ENCODE results near the gene USP1. TPM values are rescaled to one million over a fixed set of nuclear protein-coding genes. Genes with fewer than 3 reads are reported as not detected.

Gene USP1
- total RNA-seq, 1 experiment from 2014 or later: 64.6 TPM

DNA sequence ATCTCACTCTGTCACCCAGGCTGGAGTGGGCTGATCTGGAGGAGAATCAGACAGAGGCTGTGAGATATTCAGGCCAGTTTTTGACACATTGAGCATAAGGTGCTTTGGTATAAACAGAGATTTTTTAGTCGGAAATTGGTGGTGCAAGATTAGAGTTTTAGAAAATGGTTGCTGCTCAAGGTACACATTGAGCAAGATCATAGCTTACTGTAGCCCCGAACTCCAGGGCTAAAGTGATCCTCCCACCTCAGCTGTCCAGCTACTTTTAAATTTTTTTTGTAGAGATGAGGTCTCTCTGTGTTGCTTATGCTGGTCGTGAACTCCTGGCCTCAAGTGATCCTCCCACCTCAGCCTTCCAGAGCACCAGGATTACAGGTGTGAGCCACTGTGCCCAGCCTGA lies 43.9 kb upstream of the USP1 start:
- H3K9me3 ChIP-seq (ENCODE audit: control insufficient read depth, low read depth, low read length): no peaks in the 10 kb centered on the region
- H3T11ph ChIP-seq (ENCODE audit: low read length): no peak overlapping the region
- H3K14ac ChIP-seq (ENCODE audit: insufficient read depth, low read length): no peak overlapping the region
- DNase-seq: no peak
- no peak overlapping the region for H2BK120ac ChIP-seq (ENCODE audit: low read depth, low read length, poor library complexity, severe bottlenecking)
- H3K4ac ChIP-seq (ENCODE audit: low read depth, low read length): no peak overlapping the region
- no peak overlapping the region for H4K91ac ChIP-seq (ENCODE audit: insufficient read length, low read depth, low read length)
- no peak overlapping the region for H3K27ac ChIP-seq (ENCODE audit: insufficient read length, low read depth, low read length)
- no peaks in the 10 kb centered on the region for H3K79me2 ChIP-seq (ENCODE audit: insufficient read depth, low read length)
- no peaks in the 10 kb centered on the region for H3K23me2 ChIP-seq (ENCODE audit: insufficient read length, low read depth, low read length, poor library complexity, severe bottlenecking)
- WGBS (ENCODE audit: extremely low coverage, insufficient read length, low lambda C conversion rate): no CpG with 5 or more reads among the region's 3 CpGs
- Mint-ChIP-seq H3K4me3 (no peak overlapping the region), H3K9me3 (no peaks in the 10 kb centered on the region), H3K4me1 (peaks cover 9 to 13% of the 10 kb centered on the region in 2 experiments), H3K27ac (peak overlapping the region in 1 of 3 experiments; percentile 6; a peak in 1 of 7 replicates), H3K36me3 (ENCODE audit: insufficient read depth in 1 of 3, low read depth in 3 of 3) (no peaks in the 10 kb centered on the region), H3K27me3 (ENCODE audit: low read depth) (peaks cover 2% of the 10 kb centered on the region)
- H4K5ac ChIP-seq (ENCODE audit: insufficient read length, low read depth, low read length): no peak overlapping the region
- no peaks in the 10 kb centered on the region for H3K27me3 ChIP-seq (ENCODE audit: insufficient read depth, low read length)
- no peak overlapping the region for H2BK5ac ChIP-seq (ENCODE audit: insufficient read length, low read length)
- H2AFZ ChIP-seq (ENCODE audit: low read length): no peak overlapping the region
- H3K4me1 ChIP-seq (ENCODE audit: insufficient read depth, low read length): no peaks in the 10 kb centered on the region; the same call in 1 of the 2 replicates
- H3K18ac ChIP-seq (ENCODE audit: insufficient read length, low read depth, low read length): no peak overlapping the region
- no peaks in the 10 kb centered on the region for H3K79me1 ChIP-seq (ENCODE audit: insufficient read depth, low read depth, low read length, poor library complexity, severe bottlenecking)
- no peak overlapping the region for H3K56ac ChIP-seq (ENCODE audit: insufficient read length, low read depth, low read length)
- no peak overlapping the region for H2BK12ac ChIP-seq (ENCODE audit: insufficient read length, low read depth, low read length)
- no peaks in the 10 kb centered on the region for H4K20me1 ChIP-seq (ENCODE audit: control insufficient read depth, insufficient read depth, insufficient read length)
- no peak overlapping the region for H2BK15ac ChIP-seq (ENCODE audit: low read depth, low read length)
- no peak overlapping the region for H3K9ac ChIP-seq (ENCODE audit: extremely low read depth, insufficient read length, low read length)
- H2BK20ac ChIP-seq (ENCODE audit: low read depth, low read length, poor library complexity, severe bottlenecking): no peak overlapping the region
- no peak overlapping the region for H2AK5ac ChIP-seq (ENCODE audit: insufficient read length, low read length)
- no peak overlapping the region for H3K23ac ChIP-seq (ENCODE audit: insufficient read length, low read depth, low read length)
- TF ChIP-seq, protein P1, sequence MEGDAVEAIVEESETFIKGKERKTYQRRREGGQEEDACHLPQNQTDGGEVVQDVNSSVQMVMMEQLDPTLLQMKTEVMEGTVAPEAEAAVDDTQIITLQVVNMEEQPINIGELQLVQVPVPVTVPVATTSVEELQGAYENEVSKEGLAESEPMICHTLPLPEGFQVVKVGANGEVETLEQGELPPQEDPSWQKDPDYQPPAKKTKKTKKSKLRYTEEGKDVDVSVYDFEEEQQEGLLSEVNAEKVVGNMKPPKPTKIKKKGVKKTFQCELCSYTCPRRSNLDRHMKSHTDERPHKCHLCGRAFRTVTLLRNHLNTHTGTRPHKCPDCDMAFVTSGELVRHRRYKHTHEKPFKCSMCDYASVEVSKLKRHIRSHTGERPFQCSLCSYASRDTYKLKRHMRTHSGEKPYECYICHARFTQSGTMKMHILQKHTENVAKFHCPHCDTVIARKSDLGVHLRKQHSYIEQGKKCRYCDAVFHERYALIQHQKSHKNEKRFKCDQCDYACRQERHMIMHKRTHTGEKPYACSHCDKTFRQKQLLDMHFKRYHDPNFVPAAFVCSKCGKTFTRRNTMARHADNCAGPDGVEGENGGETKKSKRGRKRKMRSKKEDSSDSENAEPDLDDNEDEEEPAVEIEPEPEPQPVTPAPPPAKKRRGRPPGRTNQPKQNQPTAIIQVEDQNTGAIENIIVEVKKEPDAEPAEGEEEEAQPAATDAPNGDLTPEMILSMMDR (conservative IDR thresholded peaks at IDR 0.05): no peak
- no peak overlapping the region for H3K4me2 ChIP-seq (ENCODE audit: insufficient read depth, insufficient read length, low read length)
- no peak overlapping the region for H4K8ac ChIP-seq (replicated peaks; ENCODE audit: insufficient read length, low read depth, low read length)

Data from H9 (cell line).